ENCODE measurements around the gene SLC37A1.
"Not testable (repeated sequence)": the region's sequence is repeated elsewhere in the genome, so short reads cannot be mapped to it uniquely, and the experiment has no call there.

The SLC37A1 gene

DNA sequence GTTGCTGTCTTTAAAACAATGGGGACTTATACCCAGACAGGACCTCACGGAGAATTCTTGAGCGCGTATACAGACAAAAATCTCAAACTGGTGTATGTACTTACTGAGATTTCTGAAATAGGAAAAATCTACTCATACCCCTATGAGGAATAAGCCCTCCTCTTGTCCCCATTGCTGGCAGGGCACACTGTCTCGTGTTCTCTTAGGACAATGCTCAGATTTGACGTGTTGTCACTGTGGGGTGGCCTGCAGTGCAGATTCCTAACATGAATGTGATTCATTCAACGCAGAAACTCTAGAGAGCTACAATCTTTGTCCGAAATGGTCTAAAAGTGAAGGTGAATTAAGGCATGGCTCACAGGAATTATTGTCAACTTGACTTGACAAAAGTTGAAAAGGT, 108.6 kb downstream of the SLC37A1 start:
- DNase-seq: no peak

DNA sequence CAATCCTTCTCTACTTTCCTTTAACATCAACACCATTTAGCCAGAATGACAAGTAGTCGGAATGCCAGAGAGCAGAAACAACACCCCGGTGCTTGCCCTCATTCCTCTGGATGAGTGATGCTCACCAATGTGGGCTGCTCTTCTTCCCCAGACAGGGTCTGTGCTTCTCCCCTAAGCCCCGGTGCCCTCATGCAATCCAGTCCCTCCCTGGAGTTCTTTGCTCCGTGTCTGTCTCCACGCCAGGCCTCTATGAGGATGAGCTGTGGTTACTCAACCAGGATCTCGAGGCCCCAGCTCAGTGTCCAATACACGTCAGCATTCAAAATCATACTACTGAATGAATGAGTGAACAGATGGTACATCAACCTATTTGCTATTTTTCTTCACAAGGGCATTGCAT, 110.0 kb downstream of the SLC37A1 start:
- DNase-seq: no peak

DNA sequence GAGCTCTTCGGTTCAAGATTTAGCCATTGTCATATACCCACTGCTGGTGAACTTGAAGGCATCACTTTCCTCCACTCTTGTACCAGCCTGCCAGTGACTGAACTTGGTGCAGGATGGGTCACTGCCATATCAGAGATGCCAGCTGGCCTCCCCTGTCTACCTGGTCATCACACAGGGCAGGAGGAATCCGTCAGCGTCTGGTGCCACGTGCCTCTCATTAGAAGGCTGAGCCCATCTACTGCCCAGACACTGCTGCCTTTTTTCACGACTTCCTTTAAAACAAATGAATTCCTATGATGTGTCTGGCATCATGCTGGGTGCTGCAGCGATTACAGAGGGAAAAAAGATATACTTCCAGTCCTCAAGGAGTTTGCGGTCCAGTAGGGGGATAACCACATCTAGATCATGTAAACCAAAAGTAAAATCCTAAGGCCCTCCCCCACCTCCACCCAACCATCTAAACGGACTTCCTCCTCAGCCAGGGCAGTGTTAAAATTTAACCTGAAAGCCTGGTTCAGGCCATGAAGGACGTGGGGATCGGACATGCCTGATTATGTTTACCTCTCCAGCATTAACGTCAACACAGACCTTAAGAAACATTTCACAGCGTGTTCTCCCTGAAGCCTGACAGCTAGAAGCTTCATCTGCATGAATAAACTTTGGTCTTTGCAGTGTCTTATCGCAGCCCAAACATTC, 110.6 kb downstream of the SLC37A1 start:
- DNase-seq: no peak

DNA sequence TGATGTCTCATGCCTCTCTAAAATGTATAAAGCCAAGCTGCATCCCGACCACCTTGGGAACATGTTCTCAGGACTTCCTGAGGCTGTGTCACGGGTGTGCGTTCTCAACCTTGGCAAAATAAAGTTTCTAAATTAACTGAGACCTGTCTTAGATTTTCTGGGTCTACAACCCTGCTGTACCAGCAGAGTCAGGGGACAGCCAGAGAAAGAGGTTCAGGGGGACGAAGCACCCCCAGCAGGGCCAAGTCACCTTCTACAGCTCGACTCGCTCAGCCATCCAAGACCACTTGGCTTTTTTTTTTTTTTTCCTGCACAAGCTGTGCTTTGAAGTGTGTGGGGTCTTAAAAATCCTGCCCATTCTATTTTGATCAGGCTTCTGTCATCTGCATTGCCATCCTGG, 111.3 kb downstream of the SLC37A1 start:
- no peak for DNase-seq

DNA sequence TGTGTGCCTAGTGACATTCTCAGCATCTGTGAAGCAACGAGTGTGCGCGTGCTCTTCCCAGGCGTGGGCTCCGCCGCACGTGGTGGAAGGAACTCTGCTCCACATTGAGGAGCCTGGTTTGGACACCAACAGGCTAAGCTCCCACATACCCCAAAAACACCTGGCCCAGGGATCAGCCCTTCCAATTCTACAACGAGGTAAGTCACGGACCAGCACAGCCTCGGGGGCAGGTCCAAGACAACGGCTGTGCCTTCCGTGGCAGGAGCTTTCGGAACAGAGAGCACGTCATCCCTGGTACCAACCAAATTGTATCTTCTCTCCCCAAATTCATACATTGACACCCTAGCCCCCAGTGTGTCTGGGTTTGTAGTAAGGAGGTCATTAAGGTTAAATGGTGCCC, 112.5 kb downstream of the SLC37A1 start:
- DNase-seq: no peak

DNA sequence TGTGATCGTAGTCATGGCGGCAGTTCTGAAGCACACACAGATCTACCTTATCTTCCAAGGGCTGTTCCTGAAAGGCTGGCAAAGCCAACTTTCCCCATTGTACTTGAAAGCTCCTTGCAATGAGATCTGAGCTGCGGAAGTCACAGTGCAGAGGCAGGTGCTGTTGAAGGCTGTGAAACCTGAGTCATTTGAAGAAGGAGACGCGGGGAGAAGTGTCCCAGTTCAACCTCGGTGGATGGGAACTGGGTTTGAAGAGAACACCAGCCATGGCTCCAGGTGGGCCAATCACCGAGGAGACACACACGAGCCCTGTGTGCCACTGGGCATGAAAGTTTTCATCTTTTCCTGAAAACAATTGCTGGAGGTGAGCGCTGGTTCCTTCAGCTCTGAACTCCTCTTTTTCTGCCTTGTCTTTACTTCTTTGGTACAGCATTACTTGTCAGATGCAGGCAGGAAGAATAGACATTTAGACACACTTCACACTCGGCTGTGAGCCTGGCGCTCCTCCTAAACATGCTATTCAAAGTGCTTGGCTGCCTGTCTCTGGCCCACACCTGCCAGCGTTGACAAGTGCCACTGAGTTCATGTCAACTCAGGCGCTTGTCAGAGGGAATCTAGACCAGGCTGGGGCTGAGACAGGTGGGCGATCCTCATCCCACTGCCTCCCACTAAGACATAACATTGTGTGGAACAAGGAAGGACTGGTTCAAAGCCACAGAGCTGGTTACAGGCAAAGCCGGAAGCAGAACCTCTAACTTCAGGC, 114.1 kb downstream of the SLC37A1 start:
- DNase-seq: no peak

DNA sequence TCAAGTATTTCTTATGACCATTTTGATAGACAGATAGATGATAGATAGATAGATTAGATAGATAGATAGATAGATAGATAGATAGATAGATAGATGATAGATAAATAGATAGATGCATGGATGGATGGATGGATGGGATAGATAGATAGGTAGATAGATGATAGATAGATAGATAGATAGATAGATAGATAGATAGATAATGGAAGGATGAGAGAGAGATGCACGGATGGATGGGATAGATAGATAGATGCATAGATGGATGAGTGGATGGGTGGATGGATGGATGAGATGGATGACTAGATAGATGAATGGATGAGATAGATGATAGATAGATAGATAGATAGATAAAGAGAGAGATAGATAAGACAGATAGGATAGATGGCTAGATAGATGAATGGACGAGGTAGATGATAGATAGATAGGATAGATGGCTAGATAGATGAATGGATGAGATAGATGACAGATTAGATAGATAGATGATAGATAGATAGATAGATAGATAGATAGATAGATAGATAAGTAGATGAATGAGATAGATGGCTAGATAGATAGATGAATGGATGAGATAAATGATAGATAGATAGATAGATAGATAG, 114.9 kb downstream of the SLC37A1 start:
- not testable (repeated sequence) for DNase-seq

DNA sequence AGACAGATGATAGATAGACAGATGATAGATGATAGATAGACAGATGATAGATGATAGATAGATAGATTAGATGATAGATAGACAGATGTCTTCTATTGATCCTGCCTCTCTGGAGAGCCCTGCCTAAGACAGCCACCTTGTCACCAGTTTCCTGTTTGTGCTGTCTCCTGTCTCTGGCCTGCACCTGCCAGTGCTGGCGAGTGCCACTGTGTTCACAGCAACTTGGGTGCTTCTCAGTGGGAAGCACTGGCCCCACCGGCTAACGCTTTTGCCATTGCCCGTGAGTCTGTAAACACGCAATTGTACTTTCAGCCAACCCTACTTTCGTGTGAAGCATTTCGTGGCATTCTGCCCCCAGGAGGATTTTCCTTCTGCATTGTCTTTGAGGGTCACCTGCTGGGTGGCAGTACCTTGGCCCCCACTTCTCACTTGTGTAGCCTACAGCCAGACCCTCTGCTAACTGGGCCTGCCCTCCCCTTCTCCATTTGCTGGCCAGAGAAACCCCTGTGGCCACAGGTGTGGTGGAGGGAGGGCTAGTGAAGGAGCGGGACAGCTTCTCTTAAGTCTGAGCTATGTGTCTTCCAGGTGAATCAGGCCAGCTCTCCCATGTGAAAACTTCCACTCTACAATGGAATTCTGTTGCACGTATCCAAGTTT, 116.4 kb downstream of the SLC37A1 start:
- DNase-seq: no peak

DNA sequence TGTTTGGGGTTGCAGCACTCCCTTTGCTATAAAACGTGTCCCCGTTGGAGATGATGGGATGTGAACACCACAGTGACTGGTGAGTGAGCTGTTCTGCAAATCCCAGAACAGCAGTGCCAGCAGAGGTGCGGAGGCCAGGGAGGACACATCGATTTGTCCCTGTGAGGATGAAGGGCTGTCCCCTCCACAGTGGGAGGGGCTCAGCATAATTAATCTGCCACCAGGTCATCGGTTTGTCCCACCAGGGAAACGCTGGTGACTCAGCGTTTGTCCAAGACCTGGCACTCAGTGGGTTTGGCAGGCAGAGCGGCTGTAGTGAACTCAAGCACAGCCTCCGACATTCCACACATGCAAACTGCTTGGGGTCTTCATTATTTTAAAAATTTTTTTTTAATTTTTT, 117.0 kb downstream of the SLC37A1 start:
- DNase-seq: no peak

All from CD4-positive, alpha-beta T cell treated with Interleukin-4 for 4 hours (primary cell).